K562 (cell line): ENCODE measurements around the gene TMEM43.

Source experiments
- POLR2AphosphoS5 ChIP-seq: IDR thresholded peaks from 2 replicates; pipeline ENCODE4 v1.6.1; 2011; ENCODE audit warnings: mild to moderate bottlenecking, low read depth, low read length, moderate library complexity; ENCODE audit not compliant: control insufficient read depth, insufficient read depth
- PTRF ChIP-seq: fragments of 450-650 bp; IDR thresholded peaks from 2 replicates; pipeline ENCODE4 v1.6.1; 2016; ENCODE audit warnings: mild to moderate bottlenecking, missing genetic modification characterization, missing compliant biosample characterization
- ZKSCAN1 ChIP-seq: fragments of 150-350 bp; IDR thresholded peaks from 2 replicates; pipeline ENCODE4 v1.6.1; 2016; ENCODE audit warnings: low read depth, low read length
- TF ChIP-seq, protein P1 (sequence below): fragments of 450-650 bp; formaldehyde crosslinking; IDR thresholded peaks from 2 replicates; pipeline ENCODE4 v1.4.0; 2022; ENCODE audit warnings: mild to moderate bottlenecking, moderate library complexity

DNA sequence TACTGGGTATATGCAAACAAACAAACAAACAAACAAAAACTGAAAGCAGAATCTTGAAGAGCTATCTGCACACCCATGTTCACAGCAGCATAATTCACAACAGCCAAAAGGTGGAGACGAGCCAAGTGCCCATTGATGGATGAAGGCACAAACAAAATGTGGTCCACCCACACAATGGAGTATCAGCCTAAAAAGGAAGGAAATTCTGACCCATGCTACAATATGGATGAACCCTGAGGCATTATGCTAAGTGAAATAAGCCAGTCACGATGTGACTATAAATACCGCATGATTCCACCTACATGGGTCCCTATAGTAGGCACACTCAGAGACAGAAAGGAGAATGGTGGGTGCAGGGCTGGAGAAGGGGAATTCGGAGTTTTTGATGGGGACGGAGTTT is 29.4 kb downstream of the TMEM43 start:
- TF ChIP-seq ZKSCAN1, result no peak
- TF ChIP-seq, protein P1, sequence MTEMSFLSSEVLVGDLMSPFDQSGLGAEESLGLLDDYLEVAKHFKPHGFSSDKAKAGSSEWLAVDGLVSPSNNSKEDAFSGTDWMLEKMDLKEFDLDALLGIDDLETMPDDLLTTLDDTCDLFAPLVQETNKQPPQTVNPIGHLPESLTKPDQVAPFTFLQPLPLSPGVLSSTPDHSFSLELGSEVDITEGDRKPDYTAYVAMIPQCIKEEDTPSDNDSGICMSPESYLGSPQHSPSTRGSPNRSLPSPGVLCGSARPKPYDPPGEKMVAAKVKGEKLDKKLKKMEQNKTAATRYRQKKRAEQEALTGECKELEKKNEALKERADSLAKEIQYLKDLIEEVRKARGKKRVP, result no peak
- no peak for TF ChIP-seq PTRF
- no peak for TF ChIP-seq POLR2AphosphoS5
